Spleen (tissue), 7 donors: ENCODE data around the gene ZDHHC11B.
"Not testable (repeated sequence)": the region's sequence is repeated elsewhere in the genome, so short reads cannot be mapped to it uniquely, and the experiment has no call there.

ENCODE experiments used
- CTCF ChIP-seq, 11 experiments: fragments of 200-600 bp in 7 of 11; fragments of 450-650 bp in 4 of 11; sonication (generic) in 4 of 11; IDR thresholded peaks in 8 of 11; conservative IDR thresholded peaks in 3 of 11; 1 replicate in 7 of 11; 2 replicates in 4 of 11; pipeline versions ENCODE4 v1.4.0 to v1.8.0; 2016 to 2021; ENCODE audit warnings: antibody characterized with exemption in 11 of 11, inconsistent platforms in 4 of 11, mild to moderate bottlenecking in 1 of 11
- POLR2A ChIP-seq, 3 donors: fragments of 450-650 bp; IDR thresholded peaks; one replicate each; pipeline ENCODE4 v1.5.1; 2017; ENCODE audit warnings: antibody characterized with exemption in 3 of 3, mild to moderate bottlenecking in 1 of 3
- POLR2AphosphoS5 ChIP-seq, 3 donors: sonication (generic); formaldehyde crosslinking; IDR thresholded peaks; one replicate each; pipeline ENCODE4 v1.5.1; 2017; ENCODE audit warnings: antibody characterized with exemption in 3 of 3
- donor health status: DM: no; HTN: no; CAD: no; lungs with moderate emphysema.
- donor health status: DM: no; HTN: no; CAD: no.
- donor health status: DM: no; HTN: no; CAD: no.

GRCh38 chr5:753567-754142 lies 30.9 kb downstream of the ZDHHC11B start:
- not testable (repeated sequence) for TF ChIP-seq CTCF (IDR thresholded peaks at IDR 0.05 in 8 of 11, conservative IDR thresholded peaks at IDR 0.05 in 3 of 11); POLR2AphosphoS5 (IDR thresholded peaks at IDR 0.05); POLR2A (IDR thresholded peaks at IDR 0.05)
